Fibroblast of skin of right biceps (primary cell): ENCODE results near the gene TAPT1.

Experiments used
- DNase-seq: peaks from one replicate; pipeline ENCODE4 v3.0.0-alpha.2; 2013

The TAPT1 gene

GRCh38 chr4:16125571-16126445 is 100.5 kb downstream of the TAPT1 start:
- DNase-seq = peak; percentile 0

- DNase-seq = no peak
These were observed 102.0 kb downstream of the TAPT1 start for GRCh38 chr4:16124232-16124631.

- no peak for DNase-seq
These were observed 102.8 kb downstream of the TAPT1 start for GRCh38 chr4:16123356-16124084.

GRCh38 chr4:16122784-16123183 is 103.5 kb downstream of the TAPT1 start:
- DNase-seq = no peak

GRCh38 chr4:16122308-16122711 is 104.0 kb downstream of the TAPT1 start:
- no peak for DNase-seq

GRCh38 chr4:16120720-16121119 is 105.6 kb downstream of the TAPT1 start:
- DNase-seq = no peak

GRCh38 chr4:16119981-16120380 is 106.3 kb downstream of the TAPT1 start:
- DNase-seq = no peak

- no peak for DNase-seq
These were observed 108.2 kb downstream of the TAPT1 start for GRCh38 chr4:16118090-16118489.

GRCh38 chr4:16117164-16117563 is 109.1 kb downstream of the TAPT1 start:
- no peak for DNase-seq

GRCh38 chr4:16116493-16116990 is 109.7 kb downstream of the TAPT1 start:
- no peak for DNase-seq

- no peak for DNase-seq
These were observed 110.3 kb downstream of the TAPT1 start for GRCh38 chr4:16116019-16116418.

GRCh38 chr4:16114546-16114945 is 111.7 kb downstream of the TAPT1 start:
- no peak for DNase-seq

- no peak for DNase-seq
These were observed 112.5 kb downstream of the TAPT1 start for GRCh38 chr4:16113741-16114140.

- DNase-seq = no peak
These were observed 114.7 kb downstream of the TAPT1 start for GRCh38 chr4:16111533-16111932.

GRCh38 chr4:16110661-16111290 is 115.5 kb downstream of the TAPT1 start:
- DNase-seq = no peak
